ENCODE measurements around the gene EAPP. TPM values are rescaled to one million over a fixed set of nuclear protein-coding genes. Genes with fewer than 3 reads are reported as not detected.
"Not testable (repeated sequence)": the region's sequence is repeated elsewhere in the genome, so short reads cannot be mapped to it uniquely, and the experiment has no call there.

The EAPP gene
- total RNA-seq, 1 experiment from 2014 or later, result 32.2 TPM

GRCh38 chr14:34540181-34541059, 919 bp upstream of the EAPP start:
- CTCF ChIA-PET; H4K20me1 ChIP-seq (ENCODE audit: insufficient read depth); RAD21 ChIA-PET (ENCODE audit: low non-redundant PET in 1 of 2, low total read pairs in 2 of 2, uncharacterized antibody in 2 of 2, unreplicated experiment in 2 of 2); intact Hi-C loops (cut with micrococcal nuclease); H3K27me3 ChIP-seq (ENCODE audit: insufficient read depth, low read length); POLR2A ChIA-PET; DNase-seq (ENCODE audit: low read depth, low spot score); H3K9me3 ChIP-seq (ENCODE audit: control insufficient read depth in 1 of 2, insufficient read depth in 1 of 2, low read depth in 1 of 2, low read length in 2 of 2); H3K9me2 ChIP-seq (ENCODE audit: insufficient read depth); H2AFZ ChIP-seq (ENCODE audit: low read depth, low read length, poor library complexity, severe bottlenecking); ATAC-seq: not testable (repeated sequence)
- TSS peak; percentile 90 for BruUV-seq (replicated peaks)
- H3K4me1 ChIP-seq (ENCODE audit: control insufficient read depth in 1 of 2, insufficient read depth in 2 of 2, low read length in 2 of 2), result peaks cover 6 to 11% of the 10 kb centered on the region in 2 experiments; a peak in 3 of 4 replicates
- H3K9ac ChIP-seq (ENCODE audit: low read length), result peak overlapping the region; percentile 95
- peak overlapping the region; percentile 81 for H3K4me2 ChIP-seq (ENCODE audit: low read length)
- H3K27ac ChIP-seq (ENCODE audit: low read depth, low read length), result peak overlapping the region; percentile 22; the same call in 1 of the 2 replicates
- H3K79me2 ChIP-seq (ENCODE audit: insufficient read depth, low read length), result peaks cover 27% of the 10 kb centered on the region
- peaks cover 3 to 16% of the 10 kb centered on the region in 2 experiments; a peak in 3 of 4 replicates for H3K36me3 ChIP-seq (ENCODE audit: control insufficient read depth in 1 of 2, insufficient read depth in 2 of 2, low read length in 2 of 2)
- peak overlapping the region; percentile 71 to 91 for H3K4me3 ChIP-seq (replicated peaks in 1 of 2; ENCODE audit: low read depth in 1 of 2, low read length in 2 of 2)

- ATAC-seq, result no peak
- no peaks in the 10 kb centered on the region for H3K9me2 ChIP-seq (ENCODE audit: insufficient read depth)
These were observed 562 bp downstream of the EAPP start for GRCh38 chr14:34538871-34539406.

GRCh38 chr14:34538096-34538495, 1.4 kb downstream of the EAPP start:
- Histone ChIP-seq H3K79me2 (ENCODE audit: insufficient read depth, low read length) (peaks cover 27% of the 10 kb centered on the region), H3K36me3 (ENCODE audit: control insufficient read depth in 1 of 2, insufficient read depth in 2 of 2, low read length in 2 of 2) (peaks cover 7 to 26% of the 10 kb centered on the region in 2 experiments; a peak in 3 of 4 replicates), H3K4me1 (ENCODE audit: control insufficient read depth in 1 of 2, insufficient read depth in 2 of 2, low read length in 2 of 2) (peaks cover 6 to 11% of the 10 kb centered on the region in 2 experiments; a peak in 3 of 4 replicates), H3K9ac (ENCODE audit: low read length) (0 out of 2 replicates have a peak overlapping the region, but pooled peaks have one; percentile 95), H3K4me2 (ENCODE audit: low read length) (peak overlapping the region; percentile 81), H3K4me3 (replicated peaks in 1 of 2; ENCODE audit: low read depth in 1 of 2, low read length in 2 of 2) (peak overlapping the region; percentile 71 to 91; a peak in 3 of 4 replicates)
- DNase-seq (ENCODE audit: low read depth, low spot score); RAD21 ChIA-PET (ENCODE audit: low non-redundant PET in 1 of 2, low total read pairs in 2 of 2, uncharacterized antibody in 2 of 2, unreplicated experiment in 2 of 2); H3K9me3 ChIP-seq (ENCODE audit: control insufficient read depth in 1 of 2, insufficient read depth in 1 of 2, low read depth in 1 of 2, low read length in 2 of 2); POLR2A ChIA-PET; intact Hi-C loops (cut with micrococcal nuclease); H3K9me2 ChIP-seq (ENCODE audit: insufficient read depth); H4K20me1 ChIP-seq (ENCODE audit: insufficient read depth); ATAC-seq; CTCF ChIA-PET; H3K27ac ChIP-seq (ENCODE audit: low read depth, low read length); H2AFZ ChIP-seq (ENCODE audit: low read depth, low read length, poor library complexity, severe bottlenecking); BruUV-seq (replicated peaks); H3K27me3 ChIP-seq (ENCODE audit: insufficient read depth, low read length): not testable (repeated sequence)

More at GRCh38 chr14:34538871-34539406, 562 bp downstream of the EAPP start:
- Histone ChIP-seq H3K27me3 (ENCODE audit: insufficient read depth, low read length) (no peaks in the 10 kb centered on the region), H3K79me2 (ENCODE audit: insufficient read depth, low read length) (peaks cover 27% of the 10 kb centered on the region), H3K4me3 (replicated peaks in 1 of 2; ENCODE audit: low read depth in 1 of 2, low read length in 2 of 2) (peak overlapping the region; percentile 71 to 91), H4K20me1 (ENCODE audit: insufficient read depth) (no peaks in the 10 kb centered on the region), H3K9me3 (ENCODE audit: control insufficient read depth in 1 of 2, insufficient read depth in 1 of 2, low read depth in 1 of 2, low read length in 2 of 2) (no peaks in the 10 kb centered on the region), H2AFZ (ENCODE audit: low read depth, low read length, poor library complexity, severe bottlenecking) (no peak overlapping the region), H3K36me3 (ENCODE audit: control insufficient read depth in 1 of 2, insufficient read depth in 2 of 2, low read length in 2 of 2) (peaks cover 7 to 20% of the 10 kb centered on the region in 2 experiments; a peak in 3 of 4 replicates), H3K4me2 (ENCODE audit: low read length) (peak overlapping the region; percentile 81), H3K27ac (ENCODE audit: low read depth, low read length) (peak overlapping the region; percentile 63), H3K4me1 (ENCODE audit: control insufficient read depth in 1 of 2, insufficient read depth in 2 of 2, low read length in 2 of 2) (peaks cover 6 to 11% of the 10 kb centered on the region in 2 experiments; a peak in 3 of 4 replicates), H3K9ac (ENCODE audit: low read length) (peak overlapping the region; percentile 95)
- POLR2A ChIA-PET, result no interaction called here
- RAD21 ChIA-PET (ENCODE audit: low non-redundant PET in 1 of 2, low total read pairs in 2 of 2, uncharacterized antibody in 2 of 2, unreplicated experiment in 2 of 2), result no interaction called here
- TF ChIP-seq JUND (IDR thresholded peaks at IDR 0.05), result no peak
- no peak for TF ChIP-seq RAD21 (IDR thresholded peaks at IDR 0.05; ENCODE audit: low read depth)
- TSS peak; percentile 80 for BruUV-seq (replicated peaks)
- DNase-seq (ENCODE audit: low read depth, low spot score), result no peak
- CTCF ChIA-PET, result no interaction called here
- intact Hi-C loops (cut with micrococcal nuclease), result no loop called here
